CD14-positive monocyte (primary cell): ENCODE data around the gene CAMK1D. TPM values are rescaled to one million over a fixed set of nuclear protein-coding genes. Genes with fewer than 3 reads are reported as not detected.

Experiments
- DNase-seq, 3 donors: peaks; one replicate each; pipeline ENCODE4 v3.0.0-alpha.2; 2011 to 2022
- H2AFZ ChIP-seq: 2 replicates; pipeline ENCODE4 v1.6.0; 2012; ENCODE audit warnings: mild to moderate bottlenecking, low read depth, low read length, inconsistent platforms; ENCODE audit not compliant: insufficient read depth, poor library complexity, severe bottlenecking
- H3K27ac ChIP-seq, 2 donors: 1 replicate in 1 of 2; 2 replicates in 1 of 2; pipeline ENCODE4 v1.5.1; 2012 to 2013; ENCODE audit warnings: low read length in 2 of 2, control low read depth in 1 of 2, inconsistent platforms in 1 of 2, low read depth in 1 of 2, mild to moderate bottlenecking in 1 of 2
- H3K27me3 ChIP-seq, 2 donors: one replicate each; pipeline versions ENCODE4 v1.6.0 to v1.6.1; 2011 to 2013; ENCODE audit warnings: low read length in 2 of 2; ENCODE audit not compliant: control insufficient read depth in 2 of 2, insufficient read depth in 2 of 2
- H3K36me3 ChIP-seq, 2 donors: replicated peaks in 1 of 2; 1 replicate in 1 of 2; 2 replicates in 1 of 2; pipeline versions ENCODE4 v1.5.1 to v1.6.1; 2012 to 2013; ENCODE audit warnings: low read length in 2 of 2, control low read depth in 1 of 2, inconsistent platforms in 1 of 2, mild to moderate bottlenecking in 1 of 2; ENCODE audit not compliant: insufficient read depth in 2 of 2, control insufficient read depth in 1 of 2
- H3K4me1 ChIP-seq, 2 donors: 1 replicate in 1 of 2; 2 replicates in 1 of 2; pipeline versions ENCODE4 v1.5.1 to v1.6.1; 2012 to 2013; ENCODE audit warnings: low read length in 2 of 2, control low read depth in 1 of 2, inconsistent platforms in 1 of 2, mild to moderate bottlenecking in 1 of 2, moderate library complexity in 1 of 2; ENCODE audit not compliant: insufficient read depth in 2 of 2, control insufficient read depth in 1 of 2
- H3K4me2 ChIP-seq: replicated peaks from 2 replicates; pipeline ENCODE3; 2012; ENCODE audit warnings: low read length, moderate library complexity, mild to moderate bottlenecking; ENCODE audit not compliant: poor library complexity, severe bottlenecking; ENCODE audit errors: extremely low read depth
- H3K4me3 ChIP-seq, 3 experiments: fragments of 200-600 bp in 1 of 3; sonication (generic) in 1 of 3; replicated peaks in 1 of 3; 1 replicate in 2 of 3; 2 replicates in 1 of 3; pipeline ENCODE4 v1.5.1; 2011 to 2013; ENCODE audit warnings: low read length in 3 of 3, mild to moderate bottlenecking in 3 of 3, control low read depth in 2 of 3, low read depth in 2 of 3, inconsistent platforms in 1 of 3, moderate library complexity in 1 of 3
- H3K79me2 ChIP-seq: 2 replicates; pipeline ENCODE4 v1.6.0; 2012; ENCODE audit warnings: mild to moderate bottlenecking, control low read depth, inconsistent platforms, low read length, moderate library complexity; ENCODE audit not compliant: insufficient read depth
- H3K9ac ChIP-seq: 2 replicates; pipeline ENCODE4 v1.6.0; 2017; ENCODE audit warnings: low read length, mild to moderate bottlenecking; ENCODE audit not compliant: insufficient read depth, poor library complexity, severe bottlenecking
- H3K9me3 ChIP-seq, 2 donors: replicated peaks in 1 of 2; 1 replicate in 1 of 2; 2 replicates in 1 of 2; pipeline versions ENCODE4 v1.5.1 to v1.6.1; 2012 to 2013; ENCODE audit warnings: low read length in 2 of 2, control low read depth in 1 of 2; ENCODE audit not compliant: control insufficient read depth in 1 of 2, insufficient read depth in 1 of 2
- H4K20me1 ChIP-seq: 2 replicates; pipeline ENCODE4 v1.6.0; 2012; ENCODE audit warnings: mild to moderate bottlenecking, low read length, control low read depth, moderate library complexity; ENCODE audit not compliant: insufficient read depth
- H3K27ac Mint-ChIP-seq, 7 donors: one replicate each; pipeline ENCODE4 v1.8.0; 2020; ENCODE audit warnings: mild to moderate bottlenecking in 7 of 7, mixed read lengths in 7 of 7, moderate library complexity in 6 of 7, inconsistent platforms in 2 of 7
- H3K27me3 Mint-ChIP-seq, 3 donors: one replicate each; pipeline ENCODE4 v1.8.0; 2021 to 2022; ENCODE audit warnings: low read depth in 3 of 3, mild to moderate bottlenecking in 3 of 3, mixed read lengths in 3 of 3, moderate library complexity in 3 of 3, inconsistent platforms in 1 of 3
- H3K36me3 Mint-ChIP-seq, 2 donors: one replicate each; pipeline ENCODE4 v1.8.0; 2020; ENCODE audit warnings: mixed read lengths in 2 of 2, inconsistent platforms in 1 of 2, mild to moderate bottlenecking in 1 of 2
- H3K4me1 Mint-ChIP-seq: one replicate; pipeline ENCODE4 v1.8.0; 2020; ENCODE audit warnings: mild to moderate bottlenecking, mixed read lengths
- H3K4me3 Mint-ChIP-seq, 2 donors: one replicate each; pipeline ENCODE4 v1.8.0; 2020; ENCODE audit warnings: mild to moderate bottlenecking in 2 of 2, mixed read lengths in 2 of 2, moderate library complexity in 1 of 2
- H3K9me3 Mint-ChIP-seq, 7 donors: one replicate each; pipeline ENCODE4 v1.8.0; 2020 to 2022; ENCODE audit warnings: mixed read lengths in 7 of 7, mild to moderate bottlenecking in 6 of 7, moderate library complexity in 6 of 7, inconsistent platforms in 2 of 7
- CTCF ChIP-seq: fragments of 200-600 bp; IDR thresholded peaks from one replicate; pipeline ENCODE4 v1.8.0; 2022; ENCODE audit warnings: antibody characterized with exemption, mild to moderate bottlenecking
- WGBS: methylation state at CpG from one replicate; pipeline ENCODE4 v1.1.5; 2013; ENCODE audit warnings: missing lambda C conversion rate; ENCODE audit not compliant: insufficient coverage; 5-methylcytosine and 5-hydroxymethylcytosine counted together
- intact Hi-C, 2 donors: fragments of 100-400 bp; cut with micrococcal nuclease; formaldehyde crosslinking; loops; one replicate each; pipeline versions ENCODE4 v1.15.0 to v1.15.1; 2023
- polyA plus RNA-seq, 3 donors: library from polyadenylated mRNA; depleted of rRNA in 1 of 3; unstranded in 2 of 3; stranded (reverse) in 1 of 3; fragments of 300-500 nt in 2 of 3; fragments of >200 nt in 1 of 3; fragmentation: Illumina TruSeq in 2 of 3; gene quantifications; 1 replicate in 2 of 3; 2 replicates in 1 of 3; pipeline ENCODE4 v1.2.3, GENCODE V29; 2012 to 2021

Gene CAMK1D
- polyA plus RNA-seq, 3 donors, result 6.7 to 11.8 (median 7.1) TPM

- no peak for DNase-seq
- H3K27ac Mint-ChIP-seq, result no peak overlapping the region
Observed at GRCh38 chr10:12377658-12378290, 28.4 kb downstream of the CAMK1D start.

DNA sequence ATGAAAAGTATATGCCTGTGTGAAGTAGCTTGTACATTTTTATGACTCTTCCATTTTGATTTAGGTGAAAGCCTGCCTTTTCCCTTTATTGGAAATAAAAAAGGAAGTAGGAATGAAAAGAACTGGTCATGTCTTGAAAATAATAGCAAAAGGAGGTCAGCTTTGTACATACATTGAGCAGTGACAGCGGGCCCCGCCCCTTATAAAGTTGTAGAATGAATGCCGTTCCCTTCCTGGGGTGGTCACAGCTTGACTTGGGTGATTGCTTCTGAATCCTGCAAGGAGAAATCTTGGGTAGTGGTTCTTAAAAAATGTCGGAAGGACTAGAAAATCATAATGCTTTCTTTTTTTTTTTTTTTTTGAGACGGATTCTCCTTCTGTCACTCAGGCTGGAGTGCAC is 31.7 kb downstream of the CAMK1D start:
- H3K27me3 ChIP-seq, result no peaks in the 10 kb centered on the region
- TF ChIP-seq CTCF, result no peak
- no peak for DNase-seq
- peaks cover 70% of the 10 kb centered on the region for H4K20me1 ChIP-seq
- Mint-ChIP-seq H3K27me3 (peaks cover 0 to 6% (median 3%) of the 10 kb centered on the region in 3 donors), H3K27ac (no peak overlapping the region), H3K36me3 (no peaks in the 10 kb centered on the region), H3K4me1 (no peaks in the 10 kb centered on the region), H3K4me3 (no peak overlapping the region), H3K9me3 (peaks cover 0 to 8% (median 3%) of the 10 kb centered on the region in 7 donors)
- intact Hi-C loops, result no loop called here
- no peak overlapping the region for H3K27ac ChIP-seq
- no peak overlapping the region for H3K9ac ChIP-seq
- 100% methylated on average over 3 of the region's 5 CpGs for WGBS
- no peaks in the 10 kb centered on the region for H3K36me3 ChIP-seq
- H3K4me2 ChIP-seq, result no peak overlapping the region
- H3K4me1 ChIP-seq, result no peaks in the 10 kb centered on the region
- no peaks in the 10 kb centered on the region for H3K9me3 ChIP-seq
- no peaks in the 10 kb centered on the region for H3K79me2 ChIP-seq
- no peak overlapping the region for H3K4me3 ChIP-seq
- H2AFZ ChIP-seq, result no peak overlapping the region

More at GRCh38 chr10:12377658-12378290, 28.4 kb downstream of the CAMK1D start:
- Mint-ChIP-seq H3K9me3 (peaks cover 0 to 2% (median 0%) of the 10 kb centered on the region in 7 donors), H3K4me1 (peaks cover 10% of the 10 kb centered on the region), H3K4me3 (no peak overlapping the region), H3K36me3 (no peaks in the 10 kb centered on the region), H3K27me3 (peaks cover 1 to 8% (median 7%) of the 10 kb centered on the region in 3 donors)
- Histone ChIP-seq H3K79me2 (no peaks in the 10 kb centered on the region), H2AFZ (no peak overlapping the region), H3K9me3 (no peaks in the 10 kb centered on the region), H3K4me2 (no peak overlapping the region), H3K27me3 (no peaks in the 10 kb centered on the region), H3K4me3 (no peak overlapping the region), H4K20me1 (peaks cover 84% of the 10 kb centered on the region), H3K4me1 (no peaks in the 10 kb centered on the region), H3K36me3 (no peaks in the 10 kb centered on the region), H3K9ac (no peak overlapping the region), H3K27ac (no peak overlapping the region)
- 100% methylated on average over 4 of the region's 7 CpGs for WGBS
- TF ChIP-seq CTCF, result no peak
- intact Hi-C loops, result no loop called here
